CD4-positive, alpha-beta memory T cell (primary cell): ENCODE results near the gene AKAP12. TPM values are rescaled to one million over a fixed set of nuclear protein-coding genes. Genes with fewer than 3 reads are reported as not detected.

Experiments used
- CTCF ChIA-PET: fragments of 350-600 bp; sonication (Branson Sonifier 250); formaldehyde crosslinking; loops from one replicate; lab custom pipeline; 2021; ENCODE audit warnings: inconsistent platforms; ENCODE audit not compliant: partially characterized antibody; lab: Charles Lee
- POLR2A ChIA-PET: fragments of 350-600 bp; sonication (Branson Sonifier 250); formaldehyde crosslinking; loops from one replicate; lab custom pipeline; 2021; ENCODE audit not compliant: partially characterized antibody; lab: Charles Lee
- DNase-seq, 5 donors: peaks; one replicate each; pipeline versions ENCODE4 v3.0.0 to v3.0.0-alpha.2; 2020 to 2022; ENCODE audit warnings: mixed read lengths in 1 of 5
- H3K27ac ChIP-seq: one replicate; pipeline ENCODE4 v1.7.0; 2013; ENCODE audit warnings: low read depth, low read length
- H3K27me3 ChIP-seq: 2 replicates; pipeline ENCODE4 v1.7.0; 2013; ENCODE audit warnings: mild to moderate bottlenecking, low read length, moderate library complexity; ENCODE audit not compliant: insufficient read depth
- H3K36me3 ChIP-seq: 2 replicates; pipeline ENCODE4 v1.7.0; 2013; ENCODE audit warnings: mild to moderate bottlenecking, low read length, moderate library complexity; ENCODE audit not compliant: insufficient read depth
- H3K4me1 ChIP-seq: 2 replicates; pipeline ENCODE4 v1.7.0; 2013; ENCODE audit warnings: mild to moderate bottlenecking, low read length, moderate library complexity; ENCODE audit not compliant: insufficient read depth
- H3K4me3 ChIP-seq, 2 donors: one replicate each; pipeline ENCODE4 v1.7.0; 2013; ENCODE audit warnings: low read length in 2 of 2, mild to moderate bottlenecking in 1 of 2
- H3K9me3 ChIP-seq, 2 donors: one replicate each; pipeline ENCODE4 v1.7.0; 2013; ENCODE audit warnings: low read length in 2 of 2, control low read depth in 1 of 2; ENCODE audit not compliant: control insufficient read depth in 1 of 2
- H3K27ac Mint-ChIP-seq, 7 donors: one replicate each; pipeline ENCODE4 v1.8.0; 2020 to 2021; ENCODE audit warnings: mixed read lengths in 7 of 7, mild to moderate bottlenecking in 6 of 7, inconsistent platforms in 3 of 7, moderate library complexity in 3 of 7
- H3K27me3 Mint-ChIP-seq, 2 donors: one replicate each; pipeline ENCODE4 v1.8.0; 2020 to 2021; ENCODE audit warnings: mixed read lengths in 2 of 2
- H3K36me3 Mint-ChIP-seq, 2 donors: one replicate each; pipeline ENCODE4 v1.8.0; 2020 to 2021; ENCODE audit warnings: mixed read lengths in 2 of 2, inconsistent platforms in 1 of 2, mild to moderate bottlenecking in 1 of 2
- H3K4me1 Mint-ChIP-seq, 4 donors: one replicate each; pipeline ENCODE4 v1.8.0; 2020 to 2021; ENCODE audit warnings: mixed read lengths in 4 of 4, mild to moderate bottlenecking in 1 of 4
- H3K4me3 Mint-ChIP-seq, 8 donors: one replicate each; pipeline ENCODE4 v1.8.0; 2020 to 2021; ENCODE audit warnings: mixed read lengths in 8 of 8, mild to moderate bottlenecking in 7 of 8, moderate library complexity in 6 of 8, inconsistent platforms in 3 of 8
- H3K9me3 Mint-ChIP-seq, 8 donors: one replicate each; pipeline ENCODE4 v1.8.0; 2020 to 2021; ENCODE audit warnings: mixed read lengths in 8 of 8, mild to moderate bottlenecking in 5 of 8, inconsistent platforms in 3 of 8, moderate library complexity in 1 of 8
- intact Hi-C: fragments of 100-400 bp; cut with micrococcal nuclease; formaldehyde crosslinking; loops from one replicate; pipeline ENCODE4 v1.15.1; 2023
- polyA plus RNA-seq, 2 donors: library from polyadenylated mRNA; unstranded; fragments of 300-500 nt; fragmentation: Illumina TruSeq; gene quantifications; one replicate each; pipeline ENCODE4 v1.2.3, GENCODE V29; 2021
- total RNA-seq, 2 experiments: library from RNA; stranded (reverse); gene quantifications; one replicate each; pipeline ENCODE4 v1.2.3, GENCODE V29; 2021

Gene AKAP12
- total and polyA plus RNA-seq, 4 experiments from 2014 or later = 0.96 to 1.1 TPM; not detected in 2

DNA sequence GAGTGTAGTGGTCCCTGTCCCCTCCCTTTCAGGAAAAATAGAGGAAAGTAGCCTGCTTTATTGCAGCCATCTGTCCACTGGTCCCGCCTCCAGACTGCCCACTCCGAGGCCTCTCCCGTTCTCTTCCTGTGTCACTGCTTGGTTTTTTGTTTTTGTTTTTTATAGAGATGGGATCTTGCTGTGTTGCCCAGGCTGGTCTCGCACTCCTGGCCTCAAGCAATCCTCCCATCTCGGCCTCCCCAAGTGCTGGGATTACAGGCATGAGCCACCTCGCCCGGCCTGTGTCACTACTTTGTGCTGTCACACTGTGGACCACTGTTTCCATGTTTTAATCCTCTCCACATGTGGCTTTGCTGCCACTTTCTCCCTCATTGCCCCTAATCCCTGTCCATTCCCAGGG, 80.4 kb downstream of the AKAP12 start:
- H3K27ac ChIP-seq = no peak overlapping the region
- no peak overlapping the region for H3K4me3 ChIP-seq
- intact Hi-C loops = loop anchor here (10.0 kb wide), 1 partner anchor 905 kb away; no protein-coding TSS in a partner anchor
- Mint-ChIP-seq H3K27me3 (peaks cover 12 to 28% of the 10 kb centered on the region in 2 donors), H3K36me3 (no peaks in the 10 kb centered on the region), H3K27ac (no peak overlapping the region), H3K4me3 (no peak overlapping the region), H3K4me1 (peaks cover 7 to 15% (median 11%) of the 10 kb centered on the region in 4 donors), H3K9me3 (peaks cover 0 to 12% (median 3%) of the 10 kb centered on the region in 8 donors)
- POLR2A ChIA-PET = no interaction called here
- no peaks in the 10 kb centered on the region for H3K27me3 ChIP-seq
- H3K36me3 ChIP-seq = no peaks in the 10 kb centered on the region
- H3K9me3 ChIP-seq = no peaks in the 10 kb centered on the region
- DNase-seq = no peak
- CTCF ChIA-PET = interaction anchor here (20.7 kb wide), 1 partner anchor 427 kb away, joined by 860 read pairs; no protein-coding TSS in a partner anchor
- H3K4me1 ChIP-seq = peaks cover 5% of the 10 kb centered on the region

DNA sequence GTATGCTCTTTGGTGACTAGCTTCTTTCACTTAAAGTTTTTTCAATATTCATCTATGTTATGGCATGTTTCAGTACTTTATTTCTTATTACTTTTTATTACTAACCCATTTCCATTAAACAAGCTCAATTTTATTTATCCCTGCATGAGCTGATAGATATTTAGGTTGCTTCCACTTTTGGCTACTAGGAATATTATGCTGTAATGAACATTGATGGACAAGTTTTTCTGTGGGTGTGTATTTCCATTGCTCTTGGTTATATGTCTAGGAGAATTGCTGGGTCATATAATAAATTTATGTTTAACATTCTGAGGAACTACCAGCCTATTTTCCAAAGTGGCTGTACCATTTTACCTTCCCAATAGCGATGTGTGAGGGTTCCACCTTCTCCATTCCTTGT, 81.7 kb downstream of the AKAP12 start:
- H3K4me1 ChIP-seq = peaks cover 16% of the 10 kb centered on the region
- intact Hi-C loops = loop anchor here (10.0 kb wide), 1 partner anchor 907 kb away; no protein-coding TSS in a partner anchor
- Mint-ChIP-seq H3K9me3 (no peaks in the 10 kb centered on the region), H3K36me3 (no peaks in the 10 kb centered on the region), H3K27me3 (peaks cover 17 to 37% of the 10 kb centered on the region in 2 donors), H3K4me1 (peaks cover 11 to 25% (median 20%) of the 10 kb centered on the region in 4 donors), H3K4me3 (no peak overlapping the region), H3K27ac (no peak overlapping the region)
- H3K36me3 ChIP-seq = no peaks in the 10 kb centered on the region
- no peak overlapping the region for H3K4me3 ChIP-seq
- no peaks in the 10 kb centered on the region for H3K9me3 ChIP-seq
- ChIA-PET CTCF (interaction anchor here (1.1 to 20.7 kb wide), 5 partner anchors 13 to 504 kb away, joined by 4 to 860 read pairs (median 7); no protein-coding TSS in a partner anchor), POLR2A (interaction anchor here (0.6 kb wide), 1 partner anchor 299 kb away, joined by 3 read pairs; no protein-coding TSS in a partner anchor)
- no peak for DNase-seq
- H3K27ac ChIP-seq = no peak overlapping the region
- peaks cover 7% of the 10 kb centered on the region for H3K27me3 ChIP-seq

- Histone ChIP-seq H3K27me3 (peaks cover 7% of the 10 kb centered on the region), H3K4me3 (no peak overlapping the region), H3K4me1 (peaks cover 16% of the 10 kb centered on the region), H3K9me3 (no peaks in the 10 kb centered on the region), H3K36me3 (no peaks in the 10 kb centered on the region), H3K27ac (no peak overlapping the region)
- Mint-ChIP-seq H3K4me3 (no peak overlapping the region), H3K27me3 (peaks cover 21 to 42% of the 10 kb centered on the region in 2 donors), H3K4me1 (peaks cover 11 to 25% (median 21%) of the 10 kb centered on the region in 4 donors), H3K27ac (no peak overlapping the region), H3K36me3 (no peaks in the 10 kb centered on the region), H3K9me3 (no peaks in the 10 kb centered on the region)
- ChIA-PET CTCF (interaction anchor here (1.3 to 20.7 kb wide), 5 partner anchors 12 to 429 kb away, joined by 4 to 860 read pairs (median 12); no protein-coding TSS in a partner anchor), POLR2A (no interaction called here)
- no peak for DNase-seq
- intact Hi-C loops = loop anchor here (10.0 kb wide), 1 partner anchor 908 kb away; no protein-coding TSS in a partner anchor
Observed at GRCh38 chr6:151322570-151322969, 82.8 kb downstream of the AKAP12 start.

- peak; percentile 45 to 69 (median 66) for DNase-seq
- Histone ChIP-seq H3K36me3 (no peaks in the 10 kb centered on the region), H3K4me1 (peaks cover 16% of the 10 kb centered on the region), H3K27me3 (peaks cover 7% of the 10 kb centered on the region), H3K4me3 (no peak overlapping the region), H3K9me3 (no peaks in the 10 kb centered on the region), H3K27ac (no peak overlapping the region)
- CTCF ChIA-PET = interaction anchor here (0.6 to 20.7 kb wide), 51 partner anchors 9 to 906 kb away, joined by 3 to 860 read pairs (median 5); partner anchors contain the start of gene RMND1
- Mint-ChIP-seq H3K4me1 (peaks cover 11 to 25% (median 21%) of the 10 kb centered on the region in 4 donors), H3K9me3 (no peaks in the 10 kb centered on the region), H3K36me3 (no peaks in the 10 kb centered on the region), H3K4me3 (peak overlapping the region in 7 of 8 donors; percentile 59 to 87 (median 71)), H3K27ac (peak overlapping the region in 1 of 7 donors; percentile 67), H3K27me3 (peaks cover 25 to 46% of the 10 kb centered on the region in 2 donors)
- intact Hi-C loops = loop anchor here (1.0 to 10.0 kb wide), 3 partner anchors 310 to 909 kb away; no protein-coding TSS in a partner anchor
- POLR2A ChIA-PET = interaction anchor here (1.1 to 3.2 kb wide), 6 partner anchors 11 to 432 kb away, joined by 3 to 17 read pairs (median 4); partner anchors contain the start of gene ZBTB2
Observed at GRCh38 chr6:151323791-151324487, 84.2 kb downstream of the AKAP12 start.

DNA sequence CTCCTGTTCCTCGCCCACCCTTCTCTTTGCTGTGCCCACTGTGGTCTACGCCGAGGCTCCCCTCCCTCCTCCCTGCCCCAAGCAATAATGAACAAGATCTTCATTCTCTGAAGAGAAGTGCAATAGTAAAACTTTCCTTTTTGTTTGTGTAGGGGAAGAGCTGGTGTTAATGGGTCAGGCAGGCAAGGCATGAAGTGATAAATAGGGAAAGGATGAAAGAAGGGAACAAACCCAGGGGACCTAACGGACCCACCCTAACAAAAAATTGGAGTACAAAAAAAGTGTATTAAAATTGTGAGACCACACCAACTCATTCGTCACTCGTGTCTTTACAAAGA, 84.7 kb downstream of the AKAP12 start:
- Mint-ChIP-seq H3K36me3 (no peaks in the 10 kb centered on the region), H3K4me1 (peaks cover 11 to 25% (median 21%) of the 10 kb centered on the region in 4 donors), H3K9me3 (no peaks in the 10 kb centered on the region), H3K4me3 (peak overlapping the region in 7 of 8 donors; percentile 59 to 87 (median 71)), H3K27ac (peak overlapping the region in 1 of 7 donors; percentile 67), H3K27me3 (peaks cover 25 to 45% of the 10 kb centered on the region in 2 donors)
- intact Hi-C loops = loop anchor here (1.0 to 10.0 kb wide), 3 partner anchors 310 to 910 kb away; no protein-coding TSS in a partner anchor
- POLR2A ChIA-PET = interaction anchor here (1.1 to 3.2 kb wide), 6 partner anchors 10 to 433 kb away, joined by 3 to 17 read pairs (median 4); partner anchors contain the start of gene ZBTB2
- no peak overlapping the region for H3K27ac ChIP-seq
- no peak for DNase-seq
- no peaks in the 10 kb centered on the region for H3K36me3 ChIP-seq
- CTCF ChIA-PET = interaction anchor here (0.6 to 20.7 kb wide), 52 partner anchors 10 to 1272 kb away, joined by 3 to 860 read pairs (median 5); partner anchors contain the start of gene RMND1
- H3K9me3 ChIP-seq = no peaks in the 10 kb centered on the region
- peaks cover 16% of the 10 kb centered on the region for H3K4me1 ChIP-seq
- H3K27me3 ChIP-seq = peaks cover 7% of the 10 kb centered on the region
- H3K4me3 ChIP-seq = no peak overlapping the region

DNA sequence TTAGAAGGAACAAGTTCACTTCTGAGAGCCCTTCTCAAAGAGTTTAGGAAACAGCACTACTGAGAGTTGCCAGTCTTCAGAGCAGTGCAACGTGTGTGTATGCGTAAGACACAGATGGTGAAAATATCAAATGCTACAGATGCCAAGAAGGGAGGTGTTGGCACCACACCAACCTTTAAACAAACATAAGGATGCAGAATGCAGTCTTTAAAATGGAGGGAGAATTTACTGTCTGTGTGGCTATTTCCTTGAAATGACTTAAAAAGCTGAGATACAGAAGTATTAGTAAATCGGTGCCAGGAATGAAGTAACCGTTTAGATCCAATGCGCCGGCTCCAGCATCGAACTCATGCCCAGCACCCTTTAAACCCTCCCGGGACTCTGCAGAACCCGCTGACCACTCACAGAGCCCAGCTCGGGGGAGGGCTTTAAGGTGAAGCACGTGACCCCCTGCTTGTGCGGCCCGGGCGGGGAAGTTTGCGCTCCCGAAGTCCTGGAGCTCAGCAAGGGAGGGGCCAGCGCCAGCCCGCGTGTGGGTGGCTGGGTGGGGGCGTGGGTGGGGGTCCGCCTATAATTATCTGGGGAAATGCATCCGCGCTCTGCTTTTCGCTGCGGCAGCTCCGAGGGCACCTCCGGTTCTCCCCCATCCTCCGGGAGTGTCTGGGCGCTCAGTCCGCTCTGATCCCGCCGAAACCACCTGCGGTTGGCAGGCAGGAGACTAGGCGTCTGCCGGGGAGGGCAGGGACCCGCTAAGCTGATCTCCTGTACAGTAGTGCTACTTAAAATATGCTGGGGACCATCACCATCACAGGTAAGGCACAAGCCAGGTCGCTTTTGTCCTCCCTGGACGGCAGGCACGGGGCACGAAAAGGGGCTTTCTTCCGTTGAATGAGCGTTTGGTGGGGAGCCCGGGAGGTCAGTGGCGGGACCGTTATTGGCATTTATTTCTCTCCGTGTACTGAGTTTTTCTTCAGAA, 85.6 kb downstream of the AKAP12 start:
- Mint-ChIP-seq H3K9me3 (no peaks in the 10 kb centered on the region), H3K4me3 (peak overlapping the region; percentile 73 to 87 (median 80)), H3K27me3 (peaks cover 24 to 51% of the 10 kb centered on the region in 2 donors), H3K27ac (no peak overlapping the region), H3K36me3 (no peaks in the 10 kb centered on the region), H3K4me1 (peaks cover 11 to 25% (median 21%) of the 10 kb centered on the region in 4 donors)
- intact Hi-C loops = loop anchor here (10.0 kb wide), 1 partner anchor 911 kb away; no protein-coding TSS in a partner anchor
- Histone ChIP-seq H3K36me3 (no peaks in the 10 kb centered on the region), H3K27ac (no peak overlapping the region), H3K4me3 (peak overlapping the region in 1 of 2 donors; percentile 32), H3K4me1 (peaks cover 16% of the 10 kb centered on the region), H3K27me3 (peaks cover 7% of the 10 kb centered on the region), H3K9me3 (no peaks in the 10 kb centered on the region)
- peak in 1 of 5 donors; percentile 4 for DNase-seq
- CTCF ChIA-PET = interaction anchor here (0.7 to 20.7 kb wide), 49 partner anchors 8 to 1273 kb away, joined by 3 to 860 read pairs (median 5); partner anchors contain the start of gene RMND1
- POLR2A ChIA-PET = interaction anchor here (1.1 to 3.2 kb wide), 7 partner anchors 9 to 434 kb away, joined by 4 to 17 read pairs (median 4); partner anchors contain the start of gene ZBTB2
